NCI-H1436 treated with DMSO at 0.1 percent for 48 hours (cell line): Measurements from ENCODE around the gene CHRM4.

Source experiments
- DNase-seq: peaks from one replicate; lab custom pipeline; 2025; lab: John Stamatoyannopoulos, UW

Gene CHRM4

DNA sequence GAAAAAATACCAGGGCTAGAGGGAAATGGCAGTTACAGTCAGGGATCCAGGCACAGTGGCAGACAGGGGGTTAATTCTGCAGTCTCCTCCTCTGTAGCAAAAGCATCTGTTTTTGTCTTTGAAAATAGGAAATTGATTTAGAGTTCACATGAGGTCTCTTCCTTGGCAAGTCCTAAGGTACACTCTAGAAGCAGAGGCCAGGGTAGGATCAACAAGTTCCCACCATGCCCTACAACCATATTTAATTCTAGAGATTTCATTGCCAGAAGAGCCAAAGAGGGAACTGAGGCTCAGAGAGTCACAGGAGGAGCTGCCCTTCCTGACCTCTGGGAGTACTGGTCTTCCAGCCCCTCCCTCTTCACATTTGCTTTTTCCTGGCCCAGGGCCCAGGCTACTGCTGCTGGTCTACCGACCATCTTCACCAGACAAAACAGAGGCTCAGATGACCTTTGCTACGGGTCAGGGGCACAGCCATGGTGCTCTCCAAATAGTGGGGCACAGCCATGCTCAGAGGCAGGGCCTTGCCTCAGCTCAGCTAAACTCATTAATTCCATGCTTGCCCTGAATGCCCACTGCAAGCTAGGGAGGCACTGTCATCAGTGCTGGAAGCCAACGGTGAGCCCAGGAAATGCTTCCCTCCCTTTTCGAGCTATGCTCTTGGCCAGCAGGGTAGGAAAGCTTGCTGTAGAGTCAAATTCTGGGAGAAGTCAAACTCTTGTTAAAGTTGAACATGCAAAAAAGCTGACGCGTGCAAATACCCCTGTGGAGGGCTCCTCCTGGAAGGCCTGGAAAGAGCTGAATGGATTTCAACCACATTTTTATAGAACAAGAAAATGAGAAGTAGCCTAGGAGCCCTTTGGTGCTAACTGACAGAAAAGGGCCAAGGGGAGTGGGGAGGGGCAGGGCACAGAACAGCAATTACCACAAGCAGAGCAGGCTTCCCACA is 11.7 kb upstream of the CHRM4 start:
- DNase-seq, result no peak

DNA sequence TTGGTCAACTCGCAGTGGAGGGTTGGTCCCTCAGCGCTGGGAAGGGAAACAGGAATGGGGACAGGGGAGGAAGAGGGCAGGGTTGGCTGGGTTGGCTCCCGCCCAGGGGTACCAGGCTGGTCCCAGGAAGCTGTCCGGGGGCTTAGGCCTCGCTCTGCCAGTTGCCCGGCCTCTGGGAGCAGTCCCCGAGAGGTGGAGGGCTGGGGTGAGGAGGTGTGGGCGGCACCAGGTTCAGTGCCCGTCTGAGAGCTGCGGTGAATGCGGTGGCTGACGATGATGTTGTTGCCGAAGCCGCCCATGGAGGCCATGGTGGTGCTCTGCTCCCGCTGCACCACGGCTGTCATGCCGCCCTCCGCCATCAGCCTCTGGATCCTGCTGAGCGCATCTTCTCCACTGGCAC is 6.0 kb upstream of the CHRM4 start:
- no peak for DNase-seq

DNA sequence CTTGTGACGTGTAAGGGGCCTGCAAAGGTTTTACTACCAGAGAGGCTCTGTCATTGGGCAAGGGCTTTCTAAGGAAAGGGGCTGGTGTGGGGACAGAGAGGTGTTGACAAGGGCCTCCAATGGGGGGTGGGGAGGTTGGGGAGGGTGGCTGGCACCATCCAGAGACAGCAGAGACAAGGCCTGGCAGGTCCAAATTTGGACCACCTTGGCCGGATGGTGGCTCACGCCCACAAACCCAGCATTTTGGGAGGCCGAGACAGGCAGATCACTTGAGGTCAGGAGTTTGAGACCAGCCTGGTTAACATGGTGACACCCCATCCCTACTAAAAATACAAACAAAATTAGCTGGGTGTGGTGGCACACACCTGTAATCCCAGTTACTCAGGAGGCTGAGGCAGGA is 2.2 kb upstream of the CHRM4 start:
- DNase-seq, result no peak

DNA sequence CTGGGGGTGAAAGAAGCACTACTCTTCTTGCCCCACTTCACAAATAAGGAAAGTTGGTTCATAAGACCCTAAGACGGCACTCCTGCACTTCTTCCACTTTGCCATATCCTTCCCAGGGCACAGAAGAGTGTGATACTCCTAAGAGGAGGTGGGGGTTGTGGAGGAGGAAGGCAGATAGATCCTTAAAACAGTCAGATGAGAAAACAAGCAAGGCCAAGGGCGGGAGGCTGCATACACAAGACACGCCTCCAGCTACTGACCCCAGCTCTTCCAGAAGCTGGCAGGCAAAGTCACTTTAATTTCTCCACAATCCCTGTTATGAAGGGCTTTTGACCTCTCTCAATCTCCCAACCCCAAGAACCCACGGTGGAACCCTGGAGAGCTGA is 1.6 kb upstream of the CHRM4 start:
- DNase-seq, result no peak

DNA sequence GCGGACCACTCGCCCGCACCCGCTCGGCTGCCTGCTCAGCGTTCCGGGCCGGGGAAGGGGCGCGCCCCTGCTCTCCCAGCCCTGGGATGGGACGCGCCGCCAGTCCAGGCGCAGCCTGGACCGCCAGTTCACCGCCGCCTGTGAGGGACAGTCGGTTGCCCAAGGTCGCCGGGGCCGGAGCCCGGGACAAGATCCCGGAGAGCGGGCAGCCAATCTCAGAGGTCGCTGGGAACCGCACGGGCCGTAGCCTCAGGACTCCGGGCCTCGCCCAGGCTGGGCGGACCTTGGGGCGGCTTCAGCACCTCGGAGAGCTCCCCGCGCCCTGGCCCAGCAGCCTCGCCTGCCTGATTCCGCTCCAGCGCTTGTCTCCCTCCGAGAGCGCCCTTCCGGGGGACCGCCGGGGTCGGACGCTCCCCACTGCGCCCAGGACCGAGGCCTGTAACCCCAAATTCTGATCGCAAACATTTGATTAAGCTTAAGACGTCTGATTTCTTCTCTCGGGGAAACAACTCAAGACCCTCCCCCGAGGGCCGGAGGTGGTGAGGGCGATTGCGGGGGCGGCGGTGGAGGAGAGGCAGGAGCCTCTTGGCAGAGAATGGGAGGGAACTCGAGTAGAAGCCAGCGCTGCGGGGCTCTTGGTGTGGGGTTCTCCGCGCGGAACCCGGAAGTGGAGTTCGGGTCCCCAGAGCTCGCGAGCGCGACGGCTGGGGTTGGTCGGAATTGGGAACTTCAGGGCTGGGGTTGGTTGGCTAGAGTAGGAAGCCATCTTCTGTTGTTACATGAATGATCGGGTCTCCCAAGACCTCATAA is 1.1 kb upstream of the CHRM4 start:
- no peak for DNase-seq

DNA sequence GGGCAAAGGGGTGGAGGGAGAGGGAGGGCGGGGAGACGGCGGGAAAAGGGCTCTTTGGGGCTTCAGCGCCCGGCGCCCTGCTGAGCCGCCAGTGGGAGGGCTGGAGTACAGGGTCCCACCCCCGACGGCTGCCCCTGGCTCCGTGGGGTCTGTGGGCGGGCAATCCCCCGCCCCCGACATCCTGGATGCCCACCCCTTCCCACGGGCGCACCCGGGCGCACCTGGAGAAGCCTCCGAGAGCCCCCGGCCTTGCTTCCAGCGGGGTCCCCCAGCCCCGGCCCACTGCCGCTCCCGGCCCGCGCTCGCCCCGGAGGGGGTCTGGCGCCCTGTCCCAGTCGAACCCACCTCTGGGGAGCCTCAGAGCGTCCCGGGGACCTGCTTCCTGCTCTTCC is 394 bp downstream of the CHRM4 start:
- DNase-seq, result no peak

DNA sequence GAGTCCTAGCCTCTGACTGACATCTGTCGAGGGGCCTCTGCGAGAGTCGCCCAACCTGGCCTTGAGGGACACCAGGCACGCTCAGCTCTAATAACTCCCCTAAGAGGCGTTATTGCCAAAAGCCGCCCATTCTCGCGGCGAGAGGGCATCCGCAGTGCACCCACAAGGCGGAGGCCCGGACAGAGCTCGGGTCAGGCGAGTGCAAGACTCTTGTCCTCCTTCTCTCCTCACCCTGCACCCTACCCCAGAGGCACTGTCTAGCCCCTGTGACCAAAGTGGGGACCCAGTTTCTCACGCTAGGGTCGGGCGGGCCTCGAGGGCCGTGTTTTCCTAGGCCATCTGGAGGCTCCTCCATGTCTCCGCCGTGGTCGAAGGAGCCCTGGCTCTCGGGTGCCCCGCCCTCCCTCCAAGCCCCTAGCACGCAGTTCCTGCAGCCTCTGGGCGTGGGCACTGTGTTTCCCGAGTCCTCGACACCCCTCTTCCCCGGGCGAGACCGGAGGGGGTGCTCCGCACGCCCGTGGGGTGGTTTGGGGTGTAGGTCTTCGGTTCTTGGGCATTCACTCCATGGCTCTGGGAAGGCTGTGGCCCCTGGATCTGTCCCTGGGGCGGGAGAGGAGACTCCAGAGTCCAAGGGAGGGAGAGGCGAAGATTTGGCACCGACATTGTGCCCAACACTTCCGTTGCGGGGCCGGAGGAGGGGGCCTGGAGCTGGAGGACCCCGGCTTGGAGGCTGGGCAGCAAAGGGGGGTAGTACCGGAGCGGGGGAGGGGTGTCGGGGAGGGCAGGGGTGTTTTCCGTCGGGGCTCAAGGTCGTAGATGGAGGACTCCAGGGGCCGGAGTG is 1.0 kb downstream of the CHRM4 start:
- no peak for DNase-seq

DNA sequence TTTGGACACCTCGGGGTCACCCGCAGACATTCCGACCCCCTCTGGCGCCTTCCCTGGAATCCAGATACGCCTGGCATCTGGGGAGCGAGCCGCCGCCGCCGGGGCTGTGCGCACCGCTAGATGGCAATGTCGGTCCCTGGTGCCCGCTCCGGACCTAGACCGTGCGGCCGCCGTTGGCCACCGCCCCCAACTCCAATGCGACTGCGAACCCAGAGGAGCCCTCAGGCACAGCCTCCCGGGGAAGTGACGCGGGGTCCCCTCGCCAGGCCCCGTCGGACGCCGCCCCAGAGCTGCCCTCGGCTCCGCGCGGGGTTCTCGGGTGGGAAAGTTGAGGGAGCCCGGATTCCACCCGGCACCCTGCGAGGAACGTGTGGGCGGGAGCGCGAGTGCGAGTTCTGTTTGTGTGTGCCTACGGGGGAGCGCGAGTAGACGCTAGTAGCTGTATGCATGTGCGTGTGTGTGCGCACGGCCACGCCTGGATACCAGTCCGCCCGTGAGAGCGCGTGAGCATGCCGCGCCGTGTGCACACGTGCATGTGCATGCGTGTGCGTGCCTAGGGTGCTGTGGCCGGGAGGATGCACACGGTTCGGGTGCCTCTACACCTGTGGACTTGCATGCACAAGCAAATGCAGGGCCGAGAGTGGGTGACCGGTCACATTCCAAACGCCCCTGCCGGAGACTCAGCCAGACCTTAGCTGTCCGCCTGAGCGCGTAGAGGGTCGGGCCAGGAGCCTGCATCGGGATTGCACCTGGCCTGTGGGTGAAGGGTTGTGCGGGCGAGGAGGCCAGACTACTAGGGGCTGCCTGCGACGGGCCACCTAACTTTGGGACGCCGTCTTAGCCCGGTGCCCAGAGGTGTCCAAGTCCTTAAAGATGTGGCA is 1.9 kb downstream of the CHRM4 start:
- DNase-seq, result no peak

DNA sequence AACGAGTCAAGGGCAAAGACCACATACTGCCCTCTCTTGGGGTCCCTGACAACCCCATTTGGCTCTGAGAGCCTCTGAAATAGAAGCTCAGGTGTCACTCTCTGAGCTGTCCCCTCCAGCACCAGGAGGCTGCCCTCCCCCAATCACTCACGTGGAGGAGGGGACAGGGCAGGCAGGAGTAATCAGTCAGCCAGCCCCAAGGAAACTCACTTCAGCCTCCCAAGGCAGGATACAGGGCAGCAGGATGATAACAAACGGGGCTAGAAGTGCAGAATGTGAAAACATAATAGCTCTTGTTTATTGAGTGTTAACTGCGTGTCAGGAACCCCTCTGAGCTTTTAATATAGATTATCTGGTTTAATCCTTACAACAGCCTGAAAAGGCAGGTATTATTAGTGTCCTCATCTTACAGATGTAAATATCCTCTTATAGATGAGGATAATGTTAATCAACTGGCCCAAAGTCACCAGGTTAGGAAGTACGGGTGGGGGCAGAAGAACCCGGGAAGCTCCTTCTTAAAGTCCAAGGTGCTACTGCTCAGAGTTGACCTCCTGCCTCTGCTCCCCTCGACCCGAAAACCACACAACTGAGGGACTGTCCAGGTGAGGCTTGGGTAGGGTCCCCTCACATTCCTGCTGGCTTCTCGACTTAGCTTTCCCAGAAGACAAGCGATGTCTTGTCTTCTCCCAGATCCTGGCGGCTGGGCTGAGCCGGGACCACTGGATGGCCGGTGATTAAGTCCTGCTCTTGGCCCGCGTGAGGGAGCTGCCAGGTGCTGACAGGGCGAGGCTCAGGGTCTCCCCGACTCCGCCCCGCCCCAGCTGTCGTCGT is 2.7 kb downstream of the CHRM4 start:
- no peak for DNase-seq

DNA sequence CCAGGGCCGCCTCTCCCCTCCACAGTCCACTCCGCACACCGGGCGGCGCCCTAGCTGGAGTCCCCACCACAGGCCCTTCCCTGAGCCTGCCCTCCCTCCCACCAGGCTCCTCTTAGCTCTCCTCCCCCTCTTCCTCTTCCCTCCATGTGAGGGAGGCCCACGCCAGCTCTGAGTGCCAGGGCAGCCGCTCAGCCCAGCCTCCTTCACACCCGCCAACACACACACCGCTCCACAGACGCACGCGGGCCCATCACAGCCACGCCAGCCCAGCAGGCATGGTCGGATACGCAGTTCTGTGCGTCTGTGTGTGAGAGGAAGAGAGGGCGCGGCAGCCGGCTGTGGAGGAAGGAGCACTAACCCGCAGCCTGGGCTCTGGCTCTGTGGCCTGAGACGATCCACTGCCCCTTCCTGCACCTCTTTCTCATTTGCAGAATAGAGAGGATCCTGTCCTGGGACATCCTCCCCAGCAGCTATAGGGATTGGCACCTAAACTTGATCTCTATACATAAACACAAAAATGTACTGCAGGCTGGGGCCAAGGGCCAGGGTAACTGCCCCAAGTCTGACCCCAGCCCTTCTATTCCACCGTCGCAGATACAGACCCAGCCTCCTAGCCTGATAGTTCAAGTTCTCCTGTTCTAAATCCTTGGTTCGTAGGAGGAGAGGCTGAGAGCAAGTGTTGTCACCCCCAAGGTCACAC is 3.5 kb downstream of the CHRM4 start:
- no peak for DNase-seq

DNA sequence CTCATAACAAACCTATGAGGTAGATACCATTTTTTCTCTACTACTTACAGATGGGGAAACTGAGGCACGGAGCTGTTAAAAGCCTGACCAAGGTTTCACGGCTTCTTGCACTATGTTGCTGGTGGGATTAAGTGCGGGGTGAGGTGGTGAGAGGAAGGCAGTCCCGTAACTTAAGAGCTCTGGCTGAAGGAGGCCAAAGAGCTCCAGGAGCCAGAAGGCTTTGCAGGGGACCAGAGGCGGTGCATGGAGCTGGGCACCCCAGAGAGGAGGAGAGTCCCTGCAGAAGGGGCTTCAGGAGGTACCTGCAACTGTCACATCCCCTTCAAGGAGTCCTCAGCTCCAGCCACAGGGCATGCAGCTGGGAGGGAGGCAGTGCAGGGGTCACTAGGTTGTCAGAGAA is 4.1 kb downstream of the CHRM4 start:
- no peak for DNase-seq

DNA sequence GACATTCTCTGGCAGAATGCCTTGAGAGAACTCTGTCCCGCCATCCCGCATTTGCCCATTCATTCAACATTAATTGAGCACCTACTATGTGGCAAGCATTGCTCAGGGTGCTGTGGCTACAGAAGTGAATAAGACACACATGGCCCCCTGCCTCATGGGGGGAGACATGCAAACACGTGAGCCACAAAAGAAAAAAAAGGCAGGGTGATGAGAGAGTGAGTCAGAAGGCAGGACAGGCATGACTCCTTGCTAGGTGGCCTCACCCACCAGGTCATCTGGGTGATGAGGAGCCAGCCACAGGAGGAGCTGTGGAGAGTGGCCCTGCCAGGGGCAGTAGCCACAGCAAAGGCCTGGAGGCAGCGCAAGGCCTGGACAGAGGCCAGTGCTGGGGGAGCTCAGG is 4.9 kb downstream of the CHRM4 start:
- DNase-seq, result no peak

DNA sequence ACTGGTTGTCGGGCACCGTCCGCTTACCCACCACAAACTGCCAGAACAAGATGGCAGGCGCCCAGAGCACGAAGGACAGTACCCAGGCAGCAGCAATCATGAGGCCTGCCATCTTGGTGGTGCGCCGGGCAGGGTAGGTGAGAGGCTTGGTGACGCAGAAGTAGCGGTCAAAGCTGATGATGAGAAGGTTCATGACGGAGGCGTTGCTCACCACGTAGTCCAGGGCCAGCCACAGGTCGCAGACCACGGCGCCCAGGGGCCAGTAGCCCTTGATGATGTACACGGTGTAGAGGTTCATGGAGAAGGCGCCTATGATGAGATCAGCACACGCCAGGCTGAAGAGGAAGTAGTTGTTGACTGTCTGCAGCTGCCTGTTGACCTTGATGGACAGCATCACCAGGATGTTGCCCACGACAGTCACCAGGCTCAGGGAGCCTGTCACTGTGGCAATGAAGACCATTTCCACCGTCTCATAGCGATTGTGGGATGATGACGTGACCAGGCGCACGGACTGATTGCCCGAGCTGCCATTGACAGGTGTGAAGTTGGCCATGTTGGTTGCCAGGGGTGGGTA is 5.5 kb downstream of the CHRM4 start:
- DNase-seq, result no peak

DNA sequence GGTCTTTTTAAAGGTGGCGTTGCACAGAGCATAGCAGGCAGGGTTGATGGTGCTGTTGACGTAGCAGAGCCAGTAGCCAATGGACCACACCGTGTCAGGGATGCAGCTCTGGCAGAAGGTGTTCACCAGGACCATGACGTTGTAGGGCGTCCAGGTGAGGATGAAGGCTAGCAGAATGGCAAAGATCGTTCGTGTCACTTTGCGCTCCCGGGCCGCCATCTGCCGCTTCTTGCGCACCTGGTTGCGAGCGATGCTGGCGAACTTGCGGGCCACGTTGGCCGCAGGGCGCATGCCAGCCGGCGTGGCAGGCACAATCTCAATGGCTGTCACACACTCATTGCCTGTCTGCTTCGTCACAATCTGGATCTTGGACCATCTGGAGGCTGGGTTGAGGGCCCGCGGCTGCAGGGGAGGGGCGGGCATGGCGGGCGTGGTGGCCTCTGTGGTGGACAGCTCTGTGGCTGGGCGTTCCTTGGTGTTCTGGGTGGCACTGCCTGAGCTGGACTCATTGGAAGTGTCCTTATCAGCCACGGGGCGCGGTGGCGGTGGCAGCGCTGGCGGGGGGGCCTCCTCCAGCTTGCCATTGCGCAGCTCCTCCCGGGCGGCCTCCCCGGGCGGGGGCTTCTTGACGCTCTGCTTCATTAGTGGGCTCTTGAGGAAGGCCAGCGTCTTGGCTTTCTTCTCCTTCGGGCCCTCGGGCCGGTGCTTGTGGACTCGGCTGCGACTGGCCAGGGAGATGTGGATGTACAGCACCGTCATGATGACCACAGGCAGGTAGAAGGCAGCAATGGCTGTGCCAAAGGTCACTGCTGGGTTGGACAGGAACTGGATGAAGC is 6.2 kb downstream of the CHRM4 start:
- no peak for DNase-seq

DNA sequence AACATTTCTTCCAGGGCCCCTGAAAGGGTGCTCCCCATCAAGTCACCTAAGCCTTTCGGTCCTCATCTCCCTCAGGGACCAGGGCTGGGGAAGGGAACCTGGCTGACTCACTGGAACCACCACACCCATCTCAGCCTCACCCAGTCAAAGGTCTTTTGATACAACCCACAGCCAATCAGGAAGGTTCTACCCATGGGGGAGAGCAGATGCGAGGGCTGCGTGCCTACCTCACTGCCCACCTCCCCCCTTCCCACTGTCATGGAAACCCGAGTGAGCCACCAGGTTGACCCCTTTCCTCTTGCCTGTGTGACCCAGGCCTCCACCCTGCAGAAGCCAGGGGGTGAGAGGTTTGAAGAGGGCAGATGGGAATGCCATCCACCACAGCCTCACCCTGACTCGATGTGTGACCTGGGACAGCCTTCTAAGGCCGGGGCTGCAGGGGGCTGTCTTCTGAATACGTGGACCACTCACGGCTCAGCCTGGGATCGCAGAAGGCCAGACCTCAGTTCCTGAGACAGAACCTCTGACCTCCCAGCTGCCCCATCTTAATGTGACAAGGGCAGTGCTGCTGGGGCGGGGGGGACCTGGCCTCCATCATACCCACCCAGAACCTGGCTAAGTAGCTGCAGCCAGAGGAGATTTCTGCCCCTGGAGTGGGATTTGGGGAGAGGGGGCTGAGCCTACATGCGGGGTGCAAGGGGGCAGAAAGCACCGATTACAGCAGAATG is 7.4 kb downstream of the CHRM4 start:
- no peak for DNase-seq

DNA sequence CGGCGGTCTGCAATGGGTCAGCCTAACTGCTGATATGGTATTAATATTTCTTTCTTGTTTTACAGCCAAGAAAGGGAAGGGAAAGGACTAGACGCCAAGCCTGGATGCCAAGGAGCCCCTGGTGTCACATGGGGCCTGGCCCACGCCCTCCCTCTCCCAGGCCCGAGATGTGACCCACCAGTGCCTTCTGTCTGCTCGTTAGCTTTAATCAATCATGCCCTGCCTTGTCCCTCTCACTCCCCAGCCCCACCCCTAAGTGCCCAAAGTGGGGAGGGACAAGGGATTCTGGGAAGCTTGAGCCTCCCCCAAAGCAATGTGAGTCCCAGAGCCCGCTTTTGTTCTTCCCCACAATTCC is 8.2 kb downstream of the CHRM4 start:
- DNase-seq, result no peak

DNA sequence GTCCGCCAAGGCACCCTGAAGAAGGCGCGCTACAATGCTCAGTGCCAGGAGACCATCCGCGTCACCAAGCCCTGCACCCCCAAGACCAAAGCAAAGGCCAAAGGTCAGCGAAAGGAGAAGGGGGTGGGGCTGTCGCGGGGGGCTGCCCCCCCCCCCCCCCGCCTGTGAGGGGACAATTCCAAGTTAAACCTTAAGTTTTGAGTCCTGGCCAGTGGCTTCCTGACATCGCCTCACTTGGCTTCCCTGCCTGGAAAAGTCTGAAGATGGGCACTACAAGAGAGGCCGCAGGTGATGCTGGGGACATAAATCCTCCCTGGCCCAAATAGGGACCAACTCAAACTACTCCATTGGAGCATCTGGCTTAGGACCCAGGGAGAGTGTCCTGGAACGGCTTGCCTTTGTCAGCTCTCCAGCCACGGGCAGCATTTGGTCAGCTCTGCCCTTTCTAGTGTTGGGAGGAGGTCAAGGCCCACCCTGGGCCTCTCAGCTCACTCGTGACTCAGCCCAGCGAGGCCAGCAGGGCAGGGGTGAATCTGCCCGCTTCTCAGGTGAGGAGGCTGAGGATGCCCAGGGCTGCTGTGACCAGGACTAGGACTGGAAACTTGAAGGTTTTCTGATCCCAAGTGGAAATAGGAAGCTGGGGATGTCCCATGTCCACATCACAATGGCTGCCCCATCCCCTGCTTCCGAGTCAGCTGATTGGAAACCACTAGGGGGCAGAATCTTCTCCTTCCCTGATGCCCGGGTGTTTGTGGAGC is 8.8 kb downstream of the CHRM4 start:
- no peak for DNase-seq
